Stimulated activated CD4-positive, alpha-beta T cell treated with anti-CD3 and anti-CD28 coated beads, Interleukin-2, amount 100 ng/mL, for 24 hours (primary cell): Measurements from ENCODE around the gene ZNF785.
"Not testable (repeated sequence)": the region's sequence is repeated elsewhere in the genome, so short reads cannot be mapped to it uniquely, and the experiment has no call there.

ENCODE experiments used
- DNase-seq, 2 donors: peaks; one replicate each; pipeline ENCODE4 v3.0.0-alpha.2; 2020

Gene ZNF785

GRCh38 chr16:30601966-30602365 is 16.5 kb upstream of the ZNF785 start:
- DNase-seq: no peak

- DNase-seq: no peak
These were observed 15.4 kb upstream of the ZNF785 start for GRCh38 chr16:30600929-30601328.

- no peak for DNase-seq
These were observed 14.7 kb upstream of the ZNF785 start for GRCh38 chr16:30600215-30600614.

GRCh38 chr16:30592871-30593270 is 7.4 kb upstream of the ZNF785 start:
- DNase-seq: no peak

GRCh38 chr16:30590869-30591268 is 5.4 kb upstream of the ZNF785 start:
- DNase-seq: not testable (repeated sequence)

GRCh38 chr16:30589582-30589981 is 4.1 kb upstream of the ZNF785 start:
- not testable (repeated sequence) for DNase-seq

- no peak for DNase-seq
These were observed 3.2 kb upstream of the ZNF785 start for GRCh38 chr16:30588651-30589050.

GRCh38 chr16:30585022-30585399 is 486 bp downstream of the ZNF785 start:
- DNase-seq: peak in 1 of 2 donors; percentile 40

- DNase-seq: no peak
These were observed 2.7 kb downstream of the ZNF785 start for GRCh38 chr16:30582611-30583340.

GRCh38 chr16:30581457-30581856 is 4.0 kb downstream of the ZNF785 start:
- no peak for DNase-seq

- DNase-seq: no peak
These were observed 10.8 kb downstream of the ZNF785 start for GRCh38 chr16:30574678-30575077.

- DNase-seq: peak; percentile 91 to 92
These were observed 13.8 kb downstream of the ZNF785 start, which contains the start of gene ZNF688 for GRCh38 chr16:30571445-30572322. Gene ZNF688, minus strand, starts transcription at chr16:30571714. Its CDS starts 85 bp downstream, at chr16:30571629.

GRCh38 chr16:30570636-30571444 is 14.7 kb downstream of the ZNF785 start:
- no peak for DNase-seq

- DNase-seq: no peak
These were observed 15.5 kb downstream of the ZNF785 start for GRCh38 chr16:30569746-30570635.

GRCh38 chr16:30569281-30569680 is 16.2 kb downstream of the ZNF785 start:
- DNase-seq: no peak

GRCh38 chr16:30567991-30568638 is 17.4 kb downstream of the ZNF785 start:
- DNase-seq: peak in 1 of 2 donors; percentile 49

GRCh38 chr16:30567160-30567990 is 18.1 kb downstream of the ZNF785 start:
- DNase-seq: peak; percentile 65 to 75

GRCh38 chr16:30566531-30566930 is 19.0 kb downstream of the ZNF785 start:
- DNase-seq: no peak

GRCh38 chr16:30565984-30566383 is 19.5 kb downstream of the ZNF785 start:
- no peak for DNase-seq

- no peak for DNase-seq
These were observed 20.0 kb downstream of the ZNF785 start for GRCh38 chr16:30565526-30565925.

- no peak for DNase-seq
These were observed 23.5 kb downstream of the ZNF785 start for GRCh38 chr16:30562021-30562420.
